SK-N-SH (cell line): ENCODE data around the gene KPNB1. TPM values are rescaled to one million over a fixed set of nuclear protein-coding genes. Genes with fewer than 3 reads are reported as not detected.

Experiments used
- CTCF ChIA-PET: fragments of 300-600, 350-600 bp; formaldehyde crosslinking; extraction: SDS; loops from one replicate; lab custom pipeline; 2021; lab: Yijun Ruan, JAX
- POLR2A ChIA-PET: fragments of 350-600 bp; sonication (Branson Sonifier 250); formaldehyde crosslinking; extraction: SDS; loops from one replicate; lab custom pipeline; 2020; ENCODE audit warnings: antibody characterized with exemption, inconsistent platforms; lab: Yijun Ruan, JAX
- DNase-seq: peaks from one replicate; pipeline ENCODE4 v3.0.0; 2012
- H2AFZ ChIP-seq: fragments of 200-600 bp; sonication (generic); 2 replicates; pipeline ENCODE4 v1.8.1; 2016; ENCODE audit warnings: antibody characterized with exemption, mild to moderate bottlenecking, low read depth
- H3F3A ChIP-seq: fragments of 200-600 bp; sonication (generic); replicated peaks from 2 replicates; pipeline ENCODE3; 2016; ENCODE audit warnings: antibody characterized with exemption, mild to moderate bottlenecking; ENCODE audit not compliant: insufficient read depth
- H3K27ac ChIP-seq, 2 experiments: fragments of 200-500 bp in 1 of 2; fragments of 200-600 bp in 1 of 2; sonication (Bioruptor generic) in 1 of 2; sonication (generic), shearing (Covaris generic) in 1 of 2; 2 replicates each; pipeline versions ENCODE4 v1.5.1 to v1.6.1; 2014 to 2016; ENCODE audit warnings: low read depth in 2 of 2, inconsistent platforms in 1 of 2, low read length in 1 of 2, mild to moderate bottlenecking in 1 of 2, mixed read lengths in 1 of 2
- H3K27me3 ChIP-seq: fragments of 200-600 bp; sonication (generic), shearing (Covaris generic); 2 replicates; pipeline ENCODE4 v1.6.1; 2016; ENCODE audit warnings: mixed run types; ENCODE audit not compliant: insufficient read depth
- H3K36me3 ChIP-seq, 2 experiments: fragments of 200-500 bp in 1 of 2; fragments of 200-600 bp in 1 of 2; sonication (Bioruptor generic) in 1 of 2; sonication (generic) in 1 of 2; replicated peaks in 1 of 2; 2 replicates each; pipeline versions ENCODE3 to v1.5.1; 2014 to 2016; ENCODE audit warnings: low read length in 1 of 2, mild to moderate bottlenecking in 1 of 2; ENCODE audit not compliant: insufficient read depth in 2 of 2, control insufficient read depth in 1 of 2
- H3K4me1 ChIP-seq, 2 experiments: fragments of 200-500 bp in 1 of 2; fragments of 200-600 bp in 1 of 2; sonication (Bioruptor generic) in 1 of 2; sonication (generic), shearing (Covaris generic) in 1 of 2; 2 replicates each; pipeline versions ENCODE4 v1.5.1 to v1.6.1; 2014 to 2016; ENCODE audit warnings: low read depth in 1 of 2, low read length in 1 of 2, mixed run types in 1 of 2; ENCODE audit not compliant: insufficient read depth in 2 of 2, control insufficient read depth in 1 of 2
- H3K4me2 ChIP-seq: fragments of 200-600 bp; sonication (generic), shearing (Covaris generic); 2 replicates; pipeline ENCODE4 v1.6.1; 2017; ENCODE audit warnings: mixed run types
- H3K4me3 ChIP-seq, 2 experiments: fragments of 200-500 bp in 1 of 2; fragments of 200-600 bp in 1 of 2; sonication (Bioruptor generic) in 1 of 2; sonication (generic), shearing (Covaris generic) in 1 of 2; 2 replicates each; pipeline versions ENCODE4 v1.5.1 to v1.8.1; 2014 to 2016; ENCODE audit warnings: low read depth in 2 of 2, inconsistent platforms in 1 of 2, low read length in 1 of 2, mild to moderate bottlenecking in 1 of 2, mixed read lengths in 1 of 2, moderate library complexity in 1 of 2
- H3K79me2 ChIP-seq: fragments of 200-600 bp; sonication (generic); 2 replicates; pipeline ENCODE4 v1.8.1; 2017; ENCODE audit warnings: mild to moderate bottlenecking; ENCODE audit not compliant: insufficient read depth
- H3K9ac ChIP-seq: fragments of 200-600 bp; sonication (generic); 2 replicates; pipeline ENCODE4 v1.6.1; 2017; ENCODE audit warnings: mixed run types
- H3K9me2 ChIP-seq: fragments of 200-600 bp; sonication (generic); 2 replicates; pipeline ENCODE4 v1.6.1; 2017; ENCODE audit warnings: mixed run types
- H3K9me3 ChIP-seq: fragments of 200-600 bp; sonication (generic); 2 replicates; pipeline ENCODE4 v1.6.1; 2017; ENCODE audit warnings: mixed run types, mild to moderate bottlenecking, moderate library complexity
- H4K20me1 ChIP-seq: fragments of 200-600 bp; sonication (generic); 2 replicates; pipeline ENCODE4 v1.6.1; 2017; ENCODE audit warnings: mild to moderate bottlenecking, mixed run types; ENCODE audit not compliant: insufficient read depth
- CTCF ChIP-seq: fragments of 200-600 bp; sonication (generic); IDR thresholded peaks from 2 replicates; pipeline ENCODE4 v1.6.1; 2017; ENCODE audit warnings: antibody characterized with exemption, mild to moderate bottlenecking, moderate library complexity
- EP300 ChIP-seq, 2 experiments: IDR thresholded peaks; 2 replicates each; pipeline versions ENCODE4 v1.4.0 to v1.6.1; 2012; ENCODE audit warnings: borderline replicate concordance in 1 of 2, low read depth in 1 of 2, low read length in 1 of 2
- GABPA ChIP-seq: IDR thresholded peaks from 2 replicates; pipeline ENCODE4 v1.4.0; 2012; ENCODE audit warnings: low read depth, mild to moderate bottlenecking
- JUND ChIP-seq: IDR thresholded peaks from 2 replicates; pipeline ENCODE4 v1.4.0; 2012
- NFIC ChIP-seq: IDR thresholded peaks from 2 replicates; pipeline ENCODE4 v1.4.0; 2012; ENCODE audit warnings: borderline replicate concordance
- NRF1 ChIP-seq: IDR thresholded peaks from 2 replicates; pipeline ENCODE4 v1.6.1; 2012; ENCODE audit warnings: low read depth, mild to moderate bottlenecking, low read length
- PBX3 ChIP-seq: IDR thresholded peaks from 2 replicates; pipeline ENCODE4; 2012
- RFX5 ChIP-seq: IDR thresholded peaks from 2 replicates; pipeline ENCODE4 v1.6.1; 2012; ENCODE audit warnings: mild to moderate bottlenecking, improper control_type of control experiment, low read length
- TCF12 ChIP-seq: IDR thresholded peaks from 2 replicates; pipeline ENCODE4 v1.4.0; 2012
- WGBS: methylation state at CpG from one replicate; pipeline ENCODE4 v1.1.6; 2017; ENCODE audit warnings: low lambda C conversion rate; 5-methylcytosine and 5-hydroxymethylcytosine counted together
- polyA plus RNA-seq, 3 experiments: library from polyadenylated mRNA; depleted of rRNA; stranded (reverse); fragments of >200 nt; gene quantifications; 2 replicates each; pipeline ENCODE4 v1.2.3, GENCODE V29; 2012
- TF ChIP-seq, protein P1 (sequence below): fragments of 150-350 bp; IDR thresholded peaks from 2 replicates; pipeline ENCODE4 v1.6.1; 2017; ENCODE audit warnings: antibody characterized with exemption, low read length, low read depth, borderline replicate concordance

KPNB1 gene
- polyA plus RNA-seq, 1 of the 3 experiments (the other 2 are of a cell fraction): 89.5 TPM

GRCh38 chr17:47709594-47709993 is 59.9 kb downstream of the KPNB1 start:
- CTCF ChIA-PET: interaction anchor here (0.9 to 14.7 kb wide), 7 partner anchors 11 to 92 kb away, joined by 3 to 195 read pairs (median 3); partner anchors contain the start of gene TBKBP1
- no peak for DNase-seq
- H3K9me2 ChIP-seq: no peaks in the 10 kb centered on the region

More at GRCh38 chr17:47709594-47709993, 59.9 kb downstream of the KPNB1 start:
- Histone ChIP-seq H3K79me2 (no peaks in the 10 kb centered on the region), H3K9me3 (no peaks in the 10 kb centered on the region), H4K20me1 (peaks cover 19% of the 10 kb centered on the region; the same call in 1 of the 2 replicates), H3K27ac (no peak overlapping the region), H3K9ac (no peak overlapping the region), H3K27me3 (peaks cover 21% of the 10 kb centered on the region), H3F3A (no peaks in the 10 kb centered on the region), H3K4me1 (peaks cover 0 to 4% of the 10 kb centered on the region in 2 experiments; a peak in 2 of 4 replicates), H3K4me2 (no peak overlapping the region), H2AFZ (no peak overlapping the region), H3K4me3 (no peak overlapping the region), H3K36me3 (peaks cover 0 to 21% of the 10 kb centered on the region in 2 experiments)
- POLR2A ChIA-PET: no interaction called here
- no peak for TF ChIP-seq CTCF
- no peak for TF ChIP-seq EP300 (IDR thresholded peaks at IDR 0.05; ENCODE audit: borderline replicate concordance in 1 of 2, low read depth in 1 of 2, low read length in 1 of 2)
- no peak for TF ChIP-seq PBX3
- no peak for TF ChIP-seq NFIC
- TF ChIP-seq, protein P1, sequence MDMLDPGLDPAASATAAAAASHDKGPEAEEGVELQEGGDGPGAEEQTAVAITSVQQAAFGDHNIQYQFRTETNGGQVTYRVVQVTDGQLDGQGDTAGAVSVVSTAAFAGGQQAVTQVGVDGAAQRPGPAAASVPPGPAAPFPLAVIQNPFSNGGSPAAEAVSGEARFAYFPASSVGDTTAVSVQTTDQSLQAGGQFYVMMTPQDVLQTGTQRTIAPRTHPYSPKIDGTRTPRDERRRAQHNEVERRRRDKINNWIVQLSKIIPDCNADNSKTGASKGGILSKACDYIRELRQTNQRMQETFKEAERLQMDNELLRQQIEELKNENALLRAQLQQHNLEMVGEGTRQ: no peak
- no peak for TF ChIP-seq JUND
- TF ChIP-seq GABPA: no peak
- no peak for TF ChIP-seq RFX5
- no peak for TF ChIP-seq NRF1
- no peak for TF ChIP-seq TCF12
- WGBS: 95% methylated on average over 3 of the region's 3 CpGs
